ENCODE data around the gene OR4D2. TPM values are rescaled to one million over a fixed set of nuclear protein-coding genes. Genes with fewer than 3 reads are reported as not detected.

OR4D2 gene
- total RNA-seq = not detected

GRCh38 chr17:58166682-58167081 lies at the start of gene OR4D2:
TSS of gene OR4D2 (plus strand) at chr17:58166982. CDS start at chr17:58169656, 2,674 bp downstream.

GRCh38 chr17:58147930-58148434 lies 18.8 kb upstream of the OR4D2 start, which contains the start of gene OR4D1:
TSS of gene OR4D1 (plus strand) at chr17:58148384. CDS start at chr17:58155154, 6,770 bp downstream.

GRCh38 chr17:58192612-58193011 lies 25.8 kb downstream of the OR4D2 start, which contains the start of gene EPX:
TSS of gene EPX (plus strand) at chr17:58192726. CDS start at chr17:58192847, 121 bp downstream.

GRCh38 chr17:58219007-58219788 lies 52.4 kb downstream of the OR4D2 start, which contains the start of gene MKS1:
TSS of gene MKS1 (minus strand) at chr17:58219255. CDS start at chr17:58219230, 25 bp downstream.

Other genes with a start within 250 kb of the OR4D2 start
- 21.2 TPM for gene CUEDC1, start 211.6 kb upstream of the OR4D2 start, total RNA-seq
- 67.6 TPM for gene VEZF1, start 178.7 kb upstream of the OR4D2 start, total RNA-seq
- 283 TPM for gene SRSF1, start 159.7 kb upstream of the OR4D2 start, total RNA-seq
- 66.9 TPM for gene DYNLL2, start 83.6 kb upstream of the OR4D2 start, total RNA-seq
- gene OR4D1, start 18.6 kb upstream of the OR4D2 start, total RNA-seq = under 0.01 TPM
- not detected for gene EPX, start 25.7 kb downstream of the OR4D2 start, total RNA-seq
- gene MKS1, start 52.3 kb downstream of the OR4D2 start, total RNA-seq = 17.5 TPM
- gene LPO, start 71.6 kb downstream of the OR4D2 start, total RNA-seq = 0.23 TPM
- gene MPO, start 114.0 kb downstream of the OR4D2 start, total RNA-seq = 3.5 TPM
- 54.0 TPM for gene TSPOAP1, start 161.8 kb downstream of the OR4D2 start, total RNA-seq
- gene SUPT4H1, start 185.2 kb downstream of the OR4D2 start, total RNA-seq = 46.8 TPM

Measured in diencephalon (tissue), 1 donor.